ENCODE measurements around the gene GINS2.

DNA sequence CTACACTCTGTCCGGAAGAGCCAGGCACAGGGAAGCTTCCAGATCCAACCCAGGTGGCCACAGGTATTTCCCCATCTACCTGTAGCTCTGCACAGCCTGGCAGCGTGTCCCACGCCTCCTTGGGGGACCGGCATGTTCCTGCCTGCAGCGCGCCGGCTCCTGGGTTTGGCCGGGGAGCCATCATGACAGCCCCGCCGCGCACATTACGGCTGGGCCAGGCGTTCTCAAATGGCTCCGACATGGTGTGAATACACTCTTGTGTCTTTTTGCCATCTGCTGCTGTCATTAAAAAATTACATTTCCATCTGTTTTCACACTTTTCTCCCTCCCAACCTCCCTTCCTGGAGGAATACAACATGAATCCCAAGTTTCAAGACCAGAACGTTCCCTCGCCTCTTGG, 8.0 kb upstream of the GINS2 start:
- TF ChIP-seq, protein P1, sequence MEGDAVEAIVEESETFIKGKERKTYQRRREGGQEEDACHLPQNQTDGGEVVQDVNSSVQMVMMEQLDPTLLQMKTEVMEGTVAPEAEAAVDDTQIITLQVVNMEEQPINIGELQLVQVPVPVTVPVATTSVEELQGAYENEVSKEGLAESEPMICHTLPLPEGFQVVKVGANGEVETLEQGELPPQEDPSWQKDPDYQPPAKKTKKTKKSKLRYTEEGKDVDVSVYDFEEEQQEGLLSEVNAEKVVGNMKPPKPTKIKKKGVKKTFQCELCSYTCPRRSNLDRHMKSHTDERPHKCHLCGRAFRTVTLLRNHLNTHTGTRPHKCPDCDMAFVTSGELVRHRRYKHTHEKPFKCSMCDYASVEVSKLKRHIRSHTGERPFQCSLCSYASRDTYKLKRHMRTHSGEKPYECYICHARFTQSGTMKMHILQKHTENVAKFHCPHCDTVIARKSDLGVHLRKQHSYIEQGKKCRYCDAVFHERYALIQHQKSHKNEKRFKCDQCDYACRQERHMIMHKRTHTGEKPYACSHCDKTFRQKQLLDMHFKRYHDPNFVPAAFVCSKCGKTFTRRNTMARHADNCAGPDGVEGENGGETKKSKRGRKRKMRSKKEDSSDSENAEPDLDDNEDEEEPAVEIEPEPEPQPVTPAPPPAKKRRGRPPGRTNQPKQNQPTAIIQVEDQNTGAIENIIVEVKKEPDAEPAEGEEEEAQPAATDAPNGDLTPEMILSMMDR (IDR thresholded peaks at IDR 0.05): no peak
- TF ChIP-seq POLR2A (IDR thresholded peaks at IDR 0.05) (no peak), EP300 (IDR thresholded peaks at IDR 0.05; ENCODE audit: low read depth) (no peak)

Data from transverse colon (tissue), 3 donors.